ENCODE data around the gene MAP3K7CL. TPM values are rescaled to one million over a fixed set of nuclear protein-coding genes. Genes with fewer than 3 reads are reported as not detected.

MAP3K7CL gene
- total and polyA plus RNA-seq, 4 donors: 1.4 to 3.5 (median 3.1) TPM

GRCh38 chr21:29219165-29219770 is 88.8 kb downstream of the MAP3K7CL start:
- DNase-seq (ENCODE audit: low spot score): no peak
- WGBS: 78% methylated on average over 8 of the region's 8 CpGs
- H3K36me3 ChIP-seq (ENCODE audit: control insufficient read depth in 4 of 4, insufficient read depth in 3 of 4, low read depth in 1 of 4, low read length in 3 of 4): no peaks in the 10 kb centered on the region
- H3K27ac ChIP-seq (ENCODE audit: low read depth in 1 of 2, low read length in 2 of 2): peak overlapping the region; percentile 9
- H3K9ac ChIP-seq (ENCODE audit: low read depth in 1 of 2, low read length in 2 of 2): no peak overlapping the region
- no peaks in the 10 kb centered on the region for H3K27me3 ChIP-seq (ENCODE audit: control insufficient read depth in 4 of 4, insufficient read depth in 4 of 4, low read length in 3 of 4)
- no peak overlapping the region for H3K4me3 ChIP-seq (ENCODE audit: low read depth in 1 of 3, low read length in 3 of 3)
- TF ChIP-seq RAD21 (IDR thresholded peaks at IDR 0.05) (peak in 1 of 2 donors; percentile 48), SP1 (IDR thresholded peaks at IDR 0.05) (peak; percentile 44), FOXA2 (IDR thresholded peaks at IDR 0.05) (no peak), RXRA (IDR thresholded peaks at IDR 0.05) (peak; percentile 12 to 31), ATF3 (IDR thresholded peaks at IDR 0.05) (peak; percentile 68), YY1 (IDR thresholded peaks at IDR 0.05) (peak; percentile 31)
- H3K4me1 ChIP-seq (ENCODE audit: control insufficient read depth in 4 of 4, insufficient read depth in 4 of 4, low read length in 3 of 4): peaks cover 0 to 2% (median 1%) of the 10 kb centered on the region in 4 donors
- no peaks in the 10 kb centered on the region for H3K9me3 ChIP-seq (ENCODE audit: control insufficient read depth in 4 of 4, low read length in 3 of 4)

- TF ChIP-seq RXRA (IDR thresholded peaks at IDR 0.05) (no peak), HNF4G (IDR thresholded peaks at IDR 0.05) (no peak), FOXA1 (IDR thresholded peaks at IDR 0.05) (no peak), ZBTB33 (IDR thresholded peaks at IDR 0.05) (no peak), MAX (IDR thresholded peaks at IDR 0.05) (no peak), FOXA2 (IDR thresholded peaks at IDR 0.05) (no peak), ATF3 (IDR thresholded peaks at IDR 0.05) (no peak), HNF4A (conservative IDR thresholded peaks at IDR 0.05) (no peak), TAF1 (conservative IDR thresholded peaks at IDR 0.05) (no peak), EGR1 (IDR thresholded peaks at IDR 0.05; ENCODE audit: low read depth in 2 of 2) (no peak), YY1 (IDR thresholded peaks at IDR 0.05) (no peak), NR2F2 (IDR thresholded peaks at IDR 0.05) (no peak), GABPA (IDR thresholded peaks at IDR 0.05 in 1 of 2, conservative IDR thresholded peaks at IDR 0.05 in 1 of 2) (no peak), JUND (IDR thresholded peaks at IDR 0.05) (no peak), SP1 (IDR thresholded peaks at IDR 0.05) (no peak), RAD21 (IDR thresholded peaks at IDR 0.05) (no peak)
- TF ChIP-seq, protein P1, sequence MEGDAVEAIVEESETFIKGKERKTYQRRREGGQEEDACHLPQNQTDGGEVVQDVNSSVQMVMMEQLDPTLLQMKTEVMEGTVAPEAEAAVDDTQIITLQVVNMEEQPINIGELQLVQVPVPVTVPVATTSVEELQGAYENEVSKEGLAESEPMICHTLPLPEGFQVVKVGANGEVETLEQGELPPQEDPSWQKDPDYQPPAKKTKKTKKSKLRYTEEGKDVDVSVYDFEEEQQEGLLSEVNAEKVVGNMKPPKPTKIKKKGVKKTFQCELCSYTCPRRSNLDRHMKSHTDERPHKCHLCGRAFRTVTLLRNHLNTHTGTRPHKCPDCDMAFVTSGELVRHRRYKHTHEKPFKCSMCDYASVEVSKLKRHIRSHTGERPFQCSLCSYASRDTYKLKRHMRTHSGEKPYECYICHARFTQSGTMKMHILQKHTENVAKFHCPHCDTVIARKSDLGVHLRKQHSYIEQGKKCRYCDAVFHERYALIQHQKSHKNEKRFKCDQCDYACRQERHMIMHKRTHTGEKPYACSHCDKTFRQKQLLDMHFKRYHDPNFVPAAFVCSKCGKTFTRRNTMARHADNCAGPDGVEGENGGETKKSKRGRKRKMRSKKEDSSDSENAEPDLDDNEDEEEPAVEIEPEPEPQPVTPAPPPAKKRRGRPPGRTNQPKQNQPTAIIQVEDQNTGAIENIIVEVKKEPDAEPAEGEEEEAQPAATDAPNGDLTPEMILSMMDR (IDR thresholded peaks at IDR 0.05; ENCODE audit: low read depth, low read length, missing input control): no peak
- TF ChIP-seq, protein P2, sequence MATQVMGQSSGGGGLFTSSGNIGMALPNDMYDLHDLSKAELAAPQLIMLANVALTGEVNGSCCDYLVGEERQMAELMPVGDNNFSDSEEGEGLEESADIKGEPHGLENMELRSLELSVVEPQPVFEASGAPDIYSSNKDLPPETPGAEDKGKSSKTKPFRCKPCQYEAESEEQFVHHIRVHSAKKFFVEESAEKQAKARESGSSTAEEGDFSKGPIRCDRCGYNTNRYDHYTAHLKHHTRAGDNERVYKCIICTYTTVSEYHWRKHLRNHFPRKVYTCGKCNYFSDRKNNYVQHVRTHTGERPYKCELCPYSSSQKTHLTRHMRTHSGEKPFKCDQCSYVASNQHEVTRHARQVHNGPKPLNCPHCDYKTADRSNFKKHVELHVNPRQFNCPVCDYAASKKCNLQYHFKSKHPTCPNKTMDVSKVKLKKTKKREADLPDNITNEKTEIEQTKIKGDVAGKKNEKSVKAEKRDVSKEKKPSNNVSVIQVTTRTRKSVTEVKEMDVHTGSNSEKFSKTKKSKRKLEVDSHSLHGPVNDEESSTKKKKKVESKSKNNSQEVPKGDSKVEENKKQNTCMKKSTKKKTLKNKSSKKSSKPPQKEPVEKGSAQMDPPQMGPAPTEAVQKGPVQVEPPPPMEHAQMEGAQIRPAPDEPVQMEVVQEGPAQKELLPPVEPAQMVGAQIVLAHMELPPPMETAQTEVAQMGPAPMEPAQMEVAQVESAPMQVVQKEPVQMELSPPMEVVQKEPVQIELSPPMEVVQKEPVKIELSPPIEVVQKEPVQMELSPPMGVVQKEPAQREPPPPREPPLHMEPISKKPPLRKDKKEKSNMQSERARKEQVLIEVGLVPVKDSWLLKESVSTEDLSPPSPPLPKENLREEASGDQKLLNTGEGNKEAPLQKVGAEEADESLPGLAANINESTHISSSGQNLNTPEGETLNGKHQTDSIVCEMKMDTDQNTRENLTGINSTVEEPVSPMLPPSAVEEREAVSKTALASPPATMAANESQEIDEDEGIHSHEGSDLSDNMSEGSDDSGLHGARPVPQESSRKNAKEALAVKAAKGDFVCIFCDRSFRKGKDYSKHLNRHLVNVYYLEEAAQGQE (IDR thresholded peaks at IDR 0.05): no peak
- Histone ChIP-seq H3K27me3 (ENCODE audit: control insufficient read depth in 4 of 4, insufficient read depth in 4 of 4, low read length in 3 of 4) (no peaks in the 10 kb centered on the region), H3K36me3 (ENCODE audit: control insufficient read depth in 4 of 4, insufficient read depth in 3 of 4, low read depth in 1 of 4, low read length in 3 of 4) (no peaks in the 10 kb centered on the region), H3K4me1 (ENCODE audit: control insufficient read depth in 4 of 4, insufficient read depth in 4 of 4, low read length in 3 of 4) (peaks cover 0 to 2% (median 0%) of the 10 kb centered on the region in 4 donors), H3K4me3 (ENCODE audit: low read depth in 1 of 3, low read length in 3 of 3) (no peak overlapping the region), H3K9me3 (ENCODE audit: control insufficient read depth in 4 of 4, low read length in 3 of 4) (no peaks in the 10 kb centered on the region), H3K9ac (ENCODE audit: low read depth in 1 of 2, low read length in 2 of 2) (no peak overlapping the region), H3K27ac (ENCODE audit: low read depth in 1 of 2, low read length in 2 of 2) (no peak overlapping the region)
- DNase-seq (ENCODE audit: low spot score): no peak
- WGBS: 95% methylated on average over 5 of the region's 5 CpGs
These were observed 90.9 kb downstream of the MAP3K7CL start for GRCh38 chr21:29221253-29221744.
